Endothelial cell of umbilical vein (primary cell): Measurements from ENCODE around the gene PLAAT2. TPM values are rescaled to one million over a fixed set of nuclear protein-coding genes. Genes with fewer than 3 reads are reported as not detected.
A peak's percentile ranks its signal among the peaks of the same experiment; 100 is the strongest.

Experiments
- BruUV-seq: library from RNA; stranded (reverse); fragments of 400-500 nt; replicated peaks from 2 replicates; lab custom pipeline; 2021; lab: Mats Ljungman, UMichigan
- CTCF ChIA-PET: fragments of 300-600, 350-600 bp; sonication (Branson Sonifier 250); formaldehyde crosslinking; loops from one replicate; lab custom pipeline; 2021; ENCODE audit warnings: antibody characterized with exemption, inconsistent platforms; lab: Charles Lee
- POLR2A ChIA-PET: fragments of 300-600, 350-600 bp; sonication (Branson Sonifier 250); formaldehyde crosslinking; loops from one replicate; lab custom pipeline; 2021; ENCODE audit warnings: antibody characterized with exemption, inconsistent platforms; lab: Charles Lee
- DNase-seq: peaks from one replicate; pipeline ENCODE4 v3.0.0-alpha.2; 2011; ENCODE audit warnings: low read depth, low spot score
- FAIRE-seq: peaks from 2 replicates; lab custom pipeline; 2011; peaks lifted over from hg19 to GRCh38; lab: Jason Lieb, UNC
- H2AFZ ChIP-seq: 2 replicates; pipeline ENCODE4 v1.6.0; 2012; ENCODE audit warnings: low read depth, low read length, control low read depth, inconsistent platforms
- H3K27ac ChIP-seq: 2 replicates; pipeline ENCODE4 v1.5.1; 2011; ENCODE audit warnings: low read depth, mild to moderate bottlenecking, control low read depth, low read length, moderate library complexity; ENCODE audit not compliant: insufficient read depth
- H3K27me3 ChIP-seq, 2 experiments: 2 replicates each; pipeline versions ENCODE4 v1.6.0 to v1.6.1; 2011; ENCODE audit warnings: low read length in 2 of 2, mixed read lengths in 1 of 2; ENCODE audit not compliant: control insufficient read depth in 2 of 2, insufficient read depth in 2 of 2
- H3K36me3 ChIP-seq, 2 experiments: 2 replicates in 1 of 2; 3 replicates in 1 of 2; pipeline ENCODE4 v1.5.1; 2011; ENCODE audit warnings: low read length in 2 of 2, mild to moderate bottlenecking in 1 of 2, moderate library complexity in 1 of 2; ENCODE audit not compliant: control insufficient read depth in 2 of 2, insufficient read depth in 2 of 2; ENCODE audit errors: extremely low read depth in 1 of 2
- H3K4me1 ChIP-seq: 3 replicates; pipeline ENCODE4 v1.5.1; 2011; ENCODE audit warnings: mild to moderate bottlenecking, low read length; ENCODE audit not compliant: control insufficient read depth, insufficient read depth; ENCODE audit errors: extremely low read depth
- H3K4me2 ChIP-seq: 2 replicates; pipeline ENCODE4 v1.6.1; 2011; ENCODE audit warnings: low read length, control low read depth, mixed read lengths; ENCODE audit not compliant: insufficient read depth
- H3K4me3 ChIP-seq, 3 experiments: fragments of 200-600 bp in 1 of 3; sonication (generic), shearing (Covaris generic) in 1 of 3; replicated peaks in 1 of 3; 2 replicates each; pipeline ENCODE4 v1.5.1; 2011 to 2016; ENCODE audit warnings: control low read depth in 3 of 3, low read length in 3 of 3, mild to moderate bottlenecking in 2 of 3, inconsistent platforms in 1 of 3, low read depth in 1 of 3, moderate library complexity in 1 of 3; ENCODE audit not compliant: insufficient read depth in 1 of 3
- H3K79me2 ChIP-seq: 2 replicates; pipeline ENCODE4 v1.6.0; 2012; ENCODE audit warnings: low read length, inconsistent platforms; ENCODE audit not compliant: control insufficient read depth, insufficient read depth
- H3K9ac ChIP-seq: replicated peaks from 2 replicates; pipeline ENCODE3; 2011; ENCODE audit warnings: low read length, control low read depth; ENCODE audit not compliant: insufficient read depth; ENCODE audit errors: extremely low read depth
- H3K9me1 ChIP-seq: replicated peaks from 3 replicates; pipeline ENCODE4 v1.6.0; 2011; ENCODE audit warnings: mild to moderate bottlenecking, low read length; ENCODE audit not compliant: control insufficient read depth, insufficient read depth; ENCODE audit errors: extremely low read depth
- H3K9me3 ChIP-seq: replicated peaks from 2 replicates; pipeline ENCODE4 v1.5.1; 2012; ENCODE audit warnings: low read length, inconsistent platforms; ENCODE audit not compliant: control insufficient read depth, insufficient read depth
- H4K20me1 ChIP-seq: replicated peaks from 2 replicates; pipeline ENCODE3; 2011; ENCODE audit warnings: mild to moderate bottlenecking, low read length; ENCODE audit not compliant: control insufficient read depth, insufficient read depth; ENCODE audit errors: extremely low read depth
- CTCF ChIP-seq, 2 donors: IDR thresholded peaks; 1 replicate in 1 of 2; 2 replicates in 1 of 2; pipeline ENCODE4 v1.5.1; 2011; ENCODE audit warnings: low read length in 2 of 2, mild to moderate bottlenecking in 2 of 2, moderate library complexity in 2 of 2, control low read depth in 1 of 2, inconsistent platforms in 1 of 2, low read depth in 1 of 2; ENCODE audit not compliant: insufficient read depth in 1 of 2; ENCODE audit errors: extremely low read depth in 1 of 2
- EZH2 ChIP-seq: IDR thresholded peaks from 2 replicates; pipeline ENCODE4 v1.6.1; 2012; ENCODE audit warnings: borderline replicate concordance, low read depth, mild to moderate bottlenecking, moderate library complexity, low read length, inconsistent platforms; ENCODE audit not compliant: severe bottlenecking
- FOS ChIP-seq: IDR thresholded peaks from 2 replicates; pipeline ENCODE4 v1.6.1; 2011; ENCODE audit warnings: mild to moderate bottlenecking, low read length, moderate library complexity, borderline replicate concordance; ENCODE audit not compliant: insufficient read depth
- JUN ChIP-seq: IDR thresholded peaks from 2 replicates; pipeline ENCODE4 v1.6.1; 2011; ENCODE audit warnings: borderline replicate concordance, low read depth; ENCODE audit not compliant: insufficient read length, insufficient read depth
- MAX ChIP-seq: IDR thresholded peaks from 2 replicates; pipeline ENCODE4 v1.6.1; 2011; ENCODE audit not compliant: insufficient read depth, insufficient read length
- MYC ChIP-seq: IDR thresholded peaks from one replicate; pipeline ENCODE4 v1.6.1; 2011; ENCODE audit warnings: mild to moderate bottlenecking, low read depth, low read length
- POLR2A ChIP-seq: IDR thresholded peaks from 2 replicates; pipeline ENCODE4 v1.6.1; 2012; ENCODE audit warnings: low read depth, mild to moderate bottlenecking, control low read depth, low read length
- POLR2AphosphoS5 ChIP-seq: IDR thresholded peaks from 2 replicates; pipeline ENCODE4 v1.6.1; 2012; ENCODE audit warnings: low read depth, mild to moderate bottlenecking, control low read depth, low read length, moderate library complexity; ENCODE audit not compliant: insufficient read depth
- dilution Hi-C: fragments of 300-500 bp; cut with MboI; formaldehyde crosslinking; loops from one replicate; pipeline ENCODE4 v1.15.0; 2019; ENCODE audit warnings: low sequenced_read_pairs; ENCODE audit not compliant: extremely low pct_ligation_motif_present
- intact Hi-C: fragments of 100-400 bp; cut with micrococcal nuclease; formaldehyde crosslinking; loops from one replicate; pipeline ENCODE4 v1.10.0; 2022
- polyA plus RNA-seq, 4 experiments: library from polyadenylated mRNA; depleted of rRNA in 3 of 4; stranded (reverse) in 3 of 4; unstranded in 1 of 4; fragments of >200 nt; gene quantifications; 2 replicates each; pipeline versions ENCODE4 v1.2.1 to v1.2.3, GENCODE V29; 2011 to 2012; ENCODE audit warnings: missing spikeins in 1 of 4
- total RNA-seq: library from RNA; stranded (reverse); gene quantifications from 2 replicates; pipeline ENCODE4 v1.2.3, GENCODE V29; 2021

Gene PLAAT2
- total and polyA plus RNA-seq, 2 donors (not counting 3 experiments of a cell fraction or from before 2014, with no cell fraction given), result 0.40 TPM; not detected in 1

GRCh38 chr11:63610604-63611394, 47.6 kb upstream of the PLAAT2 start:
- H3K9me1 ChIP-seq, result no peaks in the 10 kb centered on the region
- dilution Hi-C loops, result no loop called here
- intact Hi-C loops, result loop anchor here (10.0 kb wide), 1 partner anchor 706 kb away; no protein-coding TSS in a partner anchor
- no peaks in the 10 kb centered on the region for H4K20me1 ChIP-seq
- ChIA-PET CTCF (no interaction called here), POLR2A (no interaction called here)
- H3K27ac ChIP-seq, result no peak overlapping the region
- no peaks in the 10 kb centered on the region for H3K27me3 ChIP-seq
- H3K4me1 ChIP-seq, result peaks cover 23% of the 10 kb centered on the region
- DNase-seq (no peak), FAIRE-seq (peak; percentile 12)
- no peak overlapping the region for H3K9ac ChIP-seq
- H3K36me3 ChIP-seq, result no peaks in the 10 kb centered on the region
- H2AFZ ChIP-seq, result peak overlapping the region; percentile 29
- BruUV-seq, result no TSS peak
- H3K4me2 ChIP-seq, result peak overlapping the region; percentile 72
- H3K9me3 ChIP-seq, result no peaks in the 10 kb centered on the region
- H3K4me3 ChIP-seq, result peak overlapping the region in 1 of 3 experiments; percentile 5
- TF ChIP-seq MYC (no peak), POLR2A (no peak), POLR2AphosphoS5 (no peak), FOS (no peak), EZH2 (no peak), MAX (no peak), JUN (no peak), CTCF (IDR thresholded peaks at IDR 0.05; ENCODE audit: extremely low read depth in 1 of 2, insufficient read depth in 1 of 2, low read depth in 1 of 2, low read length in 2 of 2) (no peak)
- peaks cover 15% of the 10 kb centered on the region for H3K79me2 ChIP-seq
